IMR-90 (cell line): Measurements from ENCODE around the gene KCNJ10. TPM values are rescaled to one million over a fixed set of nuclear protein-coding genes. Genes with fewer than 3 reads are reported as not detected.
A peak's percentile ranks its signal among the peaks of the same experiment; 100 is the strongest.

Experiments
- ATAC-seq: fragments of 200-7000 bp; cut with Tn5 transposase; 2 replicates; pipeline ENCODE4 v1.9.1; 2020; ENCODE audit warnings: low read depth, mild to moderate bottlenecking, moderate library complexity
- Bru-seq: library from RNA; stranded (reverse); fragments of 400-500 nt; gene quantifications from one replicate; lab custom pipeline; 2021; lab: Mats Ljungman, UMichigan
- BruChase-seq, 2 experiments: library from RNA; stranded (reverse); fragments of 400-500 nt; gene quantifications; one replicate each; lab custom pipeline; 2021; lab: Mats Ljungman, UMichigan
- BruUV-seq: library from RNA; stranded (reverse); fragments of 400-500 nt; replicated peaks from 2 replicates; lab custom pipeline; 2021; lab: Mats Ljungman, UMichigan
- CTCF ChIA-PET: fragments of 300-600 bp; formaldehyde crosslinking; extraction: SDS; loops from one replicate; lab custom pipeline; 2021; ENCODE audit warnings: antibody characterized with exemption; lab: Yijun Ruan, JAX
- POLR2A ChIA-PET: fragments of 300-600 bp; sonication (Branson Sonifier 250); formaldehyde crosslinking; loops from one replicate; lab custom pipeline; 2022; ENCODE audit warnings: antibody characterized with exemption; ENCODE audit not compliant: unreplicated experiment; lab: Charles Lee
- DNase-seq: peaks from one replicate; pipeline ENCODE4 v3.0.0; 2013
- H2AFZ ChIP-seq: replicated peaks from 2 replicates; pipeline ENCODE3; 2013; ENCODE audit warnings: low read length, mild to moderate bottlenecking; ENCODE audit not compliant: poor library complexity
- H2AK5ac ChIP-seq: 2 replicates; pipeline ENCODE4 v1.6.1; 2013; ENCODE audit warnings: low read depth, low read length, inconsistent platforms
- H2AK9ac ChIP-seq: replicated peaks from 2 replicates; pipeline ENCODE3; 2013; ENCODE audit warnings: mild to moderate bottlenecking, low read depth, low read length, moderate library complexity; ENCODE audit not compliant: poor library complexity
- H2BK120ac ChIP-seq: 2 replicates; pipeline ENCODE4 v1.6.1; 2013; ENCODE audit warnings: low read depth, low read length, inconsistent platforms
- H2BK15ac ChIP-seq: 3 replicates; pipeline ENCODE4 v1.6.1; 2013; ENCODE audit warnings: low read depth, low read length, inconsistent platforms
- H2BK20ac ChIP-seq: 2 replicates; pipeline ENCODE4 v1.6.1; 2013; ENCODE audit warnings: low read depth, mild to moderate bottlenecking, inconsistent platforms, low read length, moderate library complexity
- H2BK5ac ChIP-seq: 2 replicates; pipeline ENCODE4 v1.6.1; 2013; ENCODE audit warnings: mild to moderate bottlenecking, low read depth, low read length, inconsistent platforms; ENCODE audit not compliant: poor library complexity, severe bottlenecking
- H3K14ac ChIP-seq: replicated peaks from 2 replicates; pipeline ENCODE4 v1.6.1; 2013; ENCODE audit warnings: low read depth, low read length, inconsistent platforms
- H3K18ac ChIP-seq: 2 replicates; pipeline ENCODE4 v1.6.1; 2013; ENCODE audit warnings: low read depth, low read length, control low read depth
- H3K23ac ChIP-seq: 2 replicates; pipeline ENCODE4 v1.6.1; 2013; ENCODE audit warnings: low read depth, low read length, inconsistent platforms
- H3K27ac ChIP-seq: 2 replicates; pipeline ENCODE4 v1.5.1; 2013; ENCODE audit warnings: mild to moderate bottlenecking, control low read depth, low read length; ENCODE audit not compliant: insufficient read depth
- H3K27me3 ChIP-seq: 2 replicates; pipeline ENCODE4 v1.6.1; 2013; ENCODE audit warnings: low read length; ENCODE audit not compliant: control insufficient read depth, insufficient read depth
- H3K36me3 ChIP-seq: 2 replicates; pipeline ENCODE4 v1.6.1; 2013; ENCODE audit warnings: low read length, mixed read lengths; ENCODE audit not compliant: control insufficient read depth, insufficient read depth
- H3K4ac ChIP-seq: 2 replicates; pipeline ENCODE4 v1.6.1; 2013; ENCODE audit warnings: low read depth, low read length, inconsistent platforms
- H3K4me1 ChIP-seq: 2 replicates; pipeline ENCODE4 v1.6.1; 2013; ENCODE audit warnings: low read length, mixed read lengths; ENCODE audit not compliant: control insufficient read depth, insufficient read depth
- H3K4me2 ChIP-seq: 2 replicates; pipeline ENCODE4 v1.6.1; 2013; ENCODE audit warnings: low read depth, mild to moderate bottlenecking, control low read depth, low read length, moderate library complexity
- H3K4me3 ChIP-seq: 2 replicates; pipeline ENCODE4 v1.5.1; 2013; ENCODE audit warnings: low read depth, mild to moderate bottlenecking, control low read depth, low read length, moderate library complexity; ENCODE audit not compliant: insufficient read depth
- H3K56ac ChIP-seq: 2 replicates; pipeline ENCODE4 v1.6.1; 2013; ENCODE audit warnings: low read length, inconsistent platforms; ENCODE audit not compliant: insufficient read depth; ENCODE audit errors: extremely low read depth
- H3K79me1 ChIP-seq, 2 experiments: 2 replicates each; pipeline ENCODE4 v1.6.1; 2013; ENCODE audit warnings: low read length in 2 of 2, inconsistent platforms in 1 of 2, low read depth in 1 of 2
- H3K9ac ChIP-seq: 2 replicates; pipeline ENCODE4 v1.6.1; 2013; ENCODE audit warnings: low read depth, low read length, control low read depth
- H3K9me1 ChIP-seq: 2 replicates; pipeline ENCODE4 v1.6.1; 2013; ENCODE audit warnings: low read length, inconsistent platforms; ENCODE audit not compliant: insufficient read depth
- H3K9me3 ChIP-seq: 2 replicates; pipeline ENCODE4 v1.6.1; 2013; ENCODE audit warnings: low read length; ENCODE audit not compliant: control insufficient read depth, insufficient read depth
- H4K20me1 ChIP-seq: 2 replicates; pipeline ENCODE4 v1.6.1; 2013; ENCODE audit warnings: low read length, inconsistent platforms; ENCODE audit not compliant: insufficient read depth
- H4K5ac ChIP-seq: 2 replicates; pipeline ENCODE4 v1.6.1; 2013; ENCODE audit warnings: mild to moderate bottlenecking, low read depth, low read length, control low read depth
- H4K8ac ChIP-seq, 2 experiments: 2 replicates each; pipeline ENCODE4 v1.6.1; 2013; ENCODE audit warnings: low read depth in 2 of 2, low read length in 2 of 2, control low read depth in 1 of 2, inconsistent platforms in 1 of 2
- H4K91ac ChIP-seq: 2 replicates; pipeline ENCODE4 v1.6.1; 2013; ENCODE audit warnings: low read depth, low read length, inconsistent platforms; ENCODE audit not compliant: insufficient read depth
- BHLHE40 ChIP-seq: fragments of 150-350 bp; IDR thresholded peaks from 2 replicates; pipeline ENCODE4 v1.6.1; 2016; ENCODE audit warnings: mild to moderate bottlenecking, low read depth, low read length
- CEBPB ChIP-seq: IDR thresholded peaks from 2 replicates; pipeline ENCODE4 v1.6.1; 2012; ENCODE audit warnings: low read depth, low read length, improper control_type of control experiment
- CHD1 ChIP-seq: IDR thresholded peaks from 2 replicates; pipeline ENCODE4 v1.6.1; 2012; ENCODE audit warnings: low read depth, low read length, improper control_type of control experiment
- MAFK ChIP-seq: IDR thresholded peaks from 2 replicates; pipeline ENCODE4 v1.6.1; 2012; ENCODE audit warnings: low read depth, low read length, improper control_type of control experiment
- MAZ ChIP-seq: IDR thresholded peaks from 2 replicates; pipeline ENCODE4 v1.6.1; 2012; ENCODE audit warnings: low read depth, mild to moderate bottlenecking, low read length, improper control_type of control experiment, moderate library complexity, borderline replicate concordance
- MXI1 ChIP-seq: IDR thresholded peaks from 2 replicates; pipeline ENCODE4 v1.6.1; 2012; ENCODE audit warnings: low read depth, mild to moderate bottlenecking, low read length, moderate library complexity, borderline replicate concordance
- RCOR1 ChIP-seq: IDR thresholded peaks from 2 replicates; pipeline ENCODE4 v1.6.1; 2012; ENCODE audit warnings: mild to moderate bottlenecking, low read length, improper control_type of control experiment; ENCODE audit not compliant: insufficient replicate concordance
- RFX5 ChIP-seq: IDR thresholded peaks from 2 replicates; pipeline ENCODE4 v1.8.0; 2012; ENCODE audit warnings: low read depth, mild to moderate bottlenecking, low read length, moderate library complexity
- SMC3 ChIP-seq: fragments of 150-350 bp; IDR thresholded peaks from 2 replicates; pipeline ENCODE4 v1.6.1; 2016; ENCODE audit warnings: low read depth, mild to moderate bottlenecking, antibody characterized with exemption, low read length, moderate library complexity
- WGBS, 2 experiments: methylation state at CpG; one replicate each; pipeline versions ENCODE4 v1.1.5 to v1.1.7; 2013; ENCODE audit warnings: missing lambda C conversion rate in 2 of 2; ENCODE audit not compliant: insufficient read length in 1 of 2; ENCODE audit errors: extremely low coverage in 2 of 2; 5-methylcytosine and 5-hydroxymethylcytosine counted together
- dilution Hi-C: fragments of 300-500 bp; cut with HindIII; formaldehyde crosslinking; loops from one replicate; pipeline ENCODE4 v1.14.3; 2018; ENCODE audit warnings: low sequenced_read_pairs; ENCODE audit not compliant: unreplicated experiment
- in situ Hi-C: fragments of 300-500 bp; cut with MboI; formaldehyde crosslinking; loops from 3 replicates; pipeline ENCODE4 v1.14.3; 2019; ENCODE audit warnings: low sequenced_read_pairs, inconsistent platforms, mixed read lengths
- intact Hi-C: fragments of 100-400 bp; cut with micrococcal nuclease; formaldehyde crosslinking; loops from 2 replicates; pipeline ENCODE4 v1.10.0; 2022
- long read RNA-seq: library from polyadenylated mRNA; unstranded; transcript quantifications from one replicate; pipeline ENCODE4 v2.0.0, GENCODE V29; 2021; ENCODE audit not compliant: unreplicated experiment
- polyA plus RNA-seq, 3 experiments: library from polyadenylated mRNA; depleted of rRNA; stranded (reverse); fragments of >200 nt; gene quantifications; 2 replicates each; pipeline ENCODE4 v1.2.3, GENCODE V29; 2012; ENCODE audit warnings: low replicate concordance in 1 of 3
- total RNA-seq: library from RNA; depleted of rRNA; stranded (reverse); fragments of >200 nt; gene quantifications from 2 replicates; pipeline ENCODE4 v1.2.3, GENCODE V29; 2012; rRNA removed
- TF ChIP-seq, protein P1 (sequence below): fragments of 150-350 bp; IDR thresholded peaks from 2 replicates; pipeline ENCODE4 v1.6.1; 2017; ENCODE audit warnings: mild to moderate bottlenecking, antibody characterized with exemption, low read length, low read depth
- TF ChIP-seq, protein P2 (sequence below): conservative IDR thresholded peaks from 2 replicates; pipeline ENCODE4 v1.5.1; 2012; ENCODE audit warnings: mild to moderate bottlenecking, low read depth, low read length, improper control_type of control experiment
- TF ChIP-seq, protein P3 (sequence below): fragments of 150-350 bp; IDR thresholded peaks from 2 replicates; pipeline ENCODE4 v1.6.1; 2016; ENCODE audit warnings: low read depth, mild to moderate bottlenecking, low read length, moderate library complexity, borderline replicate concordance

Gene KCNJ10
- not detected in 2 replicates for total RNA-seq
- polyA plus RNA-seq (2012; rRNA removed), result not detected in 2 replicates
- not detected in 2 replicates for polyA plus RNA-seq (2012; cell fraction: cytosol; rRNA removed)
- polyA plus RNA-seq (2012; cell fraction: nucleus; rRNA removed; ENCODE audit: low replicate concordance), result not detected in 2 replicates
- percentile 8 among the genes with signal in this experiment for Bru-seq, nascent RNA
- BruChase-seq, experiment 1, labeled RNA remaining after a 6-hour chase, result percentile 17 among the genes with signal in this experiment
- percentile 11 among the genes with signal in this experiment for BruChase-seq, experiment 2, labeled RNA remaining after a 2-hour chase
- long read RNA-seq, result 0 reads

DNA sequence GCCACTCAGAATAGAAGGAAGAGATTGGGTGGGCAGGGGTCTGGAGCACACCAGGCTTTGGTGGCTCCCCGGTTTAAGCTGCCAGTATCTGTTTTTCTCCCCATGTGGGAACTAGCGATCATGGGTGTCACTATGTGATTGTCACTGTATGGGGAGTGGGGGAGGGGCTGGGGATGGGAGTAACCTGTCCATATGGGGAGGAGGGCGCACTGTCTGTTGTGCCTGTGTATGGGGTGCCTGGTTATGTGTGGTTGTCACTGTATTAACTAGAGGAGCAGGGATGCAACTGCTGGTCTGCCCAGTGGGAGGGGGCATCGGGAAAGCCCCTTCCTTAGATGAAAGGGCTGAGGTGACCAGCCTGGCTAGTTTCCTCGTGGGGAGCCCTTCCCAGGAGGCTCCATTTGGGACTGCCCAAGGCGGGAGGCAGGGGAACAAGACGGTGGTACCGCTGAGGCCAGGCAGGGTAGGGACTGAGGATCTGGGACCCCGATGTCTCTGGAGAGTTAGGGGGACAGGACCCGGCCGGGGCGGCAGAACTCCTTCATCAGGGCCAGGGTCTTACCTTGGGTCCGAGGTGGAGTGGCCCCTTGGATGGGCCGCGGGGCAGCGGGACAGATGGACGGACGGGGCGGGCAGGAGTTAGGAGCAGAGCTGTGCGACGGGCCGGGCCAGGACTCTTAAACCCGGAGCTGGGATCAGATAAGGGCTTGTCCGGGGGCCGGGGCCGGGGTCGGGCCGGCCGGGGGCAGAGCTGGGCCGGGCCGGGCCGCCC is at the start of gene KCNJ10:
Gene KCNJ10 (minus strand): TSS at position 701 of the 772 bp plus-strand sequence. CDS start 27,628 bp downstream, outside the sequence.
- peaks cover 70% of the 10 kb centered on the region for H3K27me3 ChIP-seq
- no peak within 1 kb of the TSS for H4K8ac ChIP-seq
- 9% methylated on average over 14 of the region's 32 CpGs; no CpG with 5 or more reads in 1 of the 2 experiments for whole genome bisulfite sequencing, 2 experiments
- no peak within 1 kb of the TSS for H2BK15ac ChIP-seq
- no peaks in the 10 kb centered on the region for H3K9me1 ChIP-seq
- no peak within 1 kb of the TSS for H4K5ac ChIP-seq
- ChIA-PET POLR2A (no interaction called here), CTCF (interaction anchor here (0.6 kb wide), 1 partner anchor 150 kb away, joined by 3 read pairs; no protein-coding TSS in a partner anchor)
- no peaks in the 10 kb centered on the region for H4K20me1 ChIP-seq
- no peak within 1 kb of the TSS for H3K18ac ChIP-seq
- ATAC-seq (peak; percentile 57; the same call in 1 of the 2 replicates), DNase-seq (no peak)
- H3K4ac ChIP-seq, result no peak within 1 kb of the TSS
- H2AFZ ChIP-seq, result peak within 1 kb of the TSS; percentile 94
- peak within 1 kb of the TSS; percentile 70 for H3K23ac ChIP-seq
- peak within 1 kb of the TSS; percentile 81 for H3K4me3 ChIP-seq
- no peaks in the 10 kb centered on the region for H3K36me3 ChIP-seq
- H3K4me1 ChIP-seq, result no peaks in the 10 kb centered on the region
- no peak within 1 kb of the TSS for H2AK9ac ChIP-seq
- H3K9ac ChIP-seq, result peak within 1 kb of the TSS; percentile 52; the same call in 1 of the 2 replicates
- no TSS peak for BruUV-seq
- no peak within 1 kb of the TSS for H3K56ac ChIP-seq
- intact Hi-C loops (no loop called here), dilution Hi-C loops (no loop called here), in situ Hi-C loops (no loop called here)
- H2BK5ac ChIP-seq, result no peak within 1 kb of the TSS
- H3K14ac ChIP-seq, result no peak within 1 kb of the TSS
- H2AK5ac ChIP-seq, result no peak within 1 kb of the TSS
- no peaks in the 10 kb centered on the region for H3K9me3 ChIP-seq
- H3K79me1 ChIP-seq, result no peaks in the 10 kb centered on the region
- H2BK120ac ChIP-seq, result no peak within 1 kb of the TSS
- no peak within 1 kb of the TSS for H4K91ac ChIP-seq
- no peak within 1 kb of the TSS for H3K27ac ChIP-seq
- H3K4me2 ChIP-seq, result peak within 1 kb of the TSS; percentile 97
- H2BK20ac ChIP-seq, result no peak within 1 kb of the TSS
- TF ChIP-seq MAFK, result no peak
- TF ChIP-seq RFX5, result no peak
- no peak for TF ChIP-seq MXI1
- no peak for TF ChIP-seq RCOR1
- TF ChIP-seq, protein P1, sequence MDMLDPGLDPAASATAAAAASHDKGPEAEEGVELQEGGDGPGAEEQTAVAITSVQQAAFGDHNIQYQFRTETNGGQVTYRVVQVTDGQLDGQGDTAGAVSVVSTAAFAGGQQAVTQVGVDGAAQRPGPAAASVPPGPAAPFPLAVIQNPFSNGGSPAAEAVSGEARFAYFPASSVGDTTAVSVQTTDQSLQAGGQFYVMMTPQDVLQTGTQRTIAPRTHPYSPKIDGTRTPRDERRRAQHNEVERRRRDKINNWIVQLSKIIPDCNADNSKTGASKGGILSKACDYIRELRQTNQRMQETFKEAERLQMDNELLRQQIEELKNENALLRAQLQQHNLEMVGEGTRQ, result no peak
- TF ChIP-seq, protein P2, sequence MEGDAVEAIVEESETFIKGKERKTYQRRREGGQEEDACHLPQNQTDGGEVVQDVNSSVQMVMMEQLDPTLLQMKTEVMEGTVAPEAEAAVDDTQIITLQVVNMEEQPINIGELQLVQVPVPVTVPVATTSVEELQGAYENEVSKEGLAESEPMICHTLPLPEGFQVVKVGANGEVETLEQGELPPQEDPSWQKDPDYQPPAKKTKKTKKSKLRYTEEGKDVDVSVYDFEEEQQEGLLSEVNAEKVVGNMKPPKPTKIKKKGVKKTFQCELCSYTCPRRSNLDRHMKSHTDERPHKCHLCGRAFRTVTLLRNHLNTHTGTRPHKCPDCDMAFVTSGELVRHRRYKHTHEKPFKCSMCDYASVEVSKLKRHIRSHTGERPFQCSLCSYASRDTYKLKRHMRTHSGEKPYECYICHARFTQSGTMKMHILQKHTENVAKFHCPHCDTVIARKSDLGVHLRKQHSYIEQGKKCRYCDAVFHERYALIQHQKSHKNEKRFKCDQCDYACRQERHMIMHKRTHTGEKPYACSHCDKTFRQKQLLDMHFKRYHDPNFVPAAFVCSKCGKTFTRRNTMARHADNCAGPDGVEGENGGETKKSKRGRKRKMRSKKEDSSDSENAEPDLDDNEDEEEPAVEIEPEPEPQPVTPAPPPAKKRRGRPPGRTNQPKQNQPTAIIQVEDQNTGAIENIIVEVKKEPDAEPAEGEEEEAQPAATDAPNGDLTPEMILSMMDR, result no peak
- TF ChIP-seq, protein P3, sequence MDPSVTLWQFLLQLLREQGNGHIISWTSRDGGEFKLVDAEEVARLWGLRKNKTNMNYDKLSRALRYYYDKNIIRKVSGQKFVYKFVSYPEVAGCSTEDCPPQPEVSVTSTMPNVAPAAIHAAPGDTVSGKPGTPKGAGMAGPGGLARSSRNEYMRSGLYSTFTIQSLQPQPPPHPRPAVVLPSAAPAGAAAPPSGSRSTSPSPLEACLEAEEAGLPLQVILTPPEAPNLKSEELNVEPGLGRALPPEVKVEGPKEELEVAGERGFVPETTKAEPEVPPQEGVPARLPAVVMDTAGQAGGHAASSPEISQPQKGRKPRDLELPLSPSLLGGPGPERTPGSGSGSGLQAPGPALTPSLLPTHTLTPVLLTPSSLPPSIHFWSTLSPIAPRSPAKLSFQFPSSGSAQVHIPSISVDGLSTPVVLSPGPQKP, result no peak
- no peak for TF ChIP-seq MAZ
- TF ChIP-seq CHD1, result no peak
- TF ChIP-seq CEBPB, result no peak
- TF ChIP-seq SMC3, result no peak
- TF ChIP-seq BHLHE40, result no peak
